Endothelial cell of umbilical vein (primary cell): Measurements from ENCODE around the gene NCAPG2.

Experiments
- CTCF ChIP-seq, 2 donors: IDR thresholded peaks; 1 replicate in 1 of 2; 2 replicates in 1 of 2; pipeline ENCODE4 v1.5.1; 2011; ENCODE audit warnings: low read length in 2 of 2, mild to moderate bottlenecking in 2 of 2, moderate library complexity in 2 of 2, control low read depth in 1 of 2, inconsistent platforms in 1 of 2, low read depth in 1 of 2; ENCODE audit not compliant: insufficient read depth in 1 of 2; ENCODE audit errors: extremely low read depth in 1 of 2
- MYC ChIP-seq: IDR thresholded peaks from one replicate; pipeline ENCODE4 v1.6.1; 2011; ENCODE audit warnings: mild to moderate bottlenecking, low read depth, low read length
- POLR2A ChIP-seq: IDR thresholded peaks from 2 replicates; pipeline ENCODE4 v1.6.1; 2012; ENCODE audit warnings: low read depth, mild to moderate bottlenecking, control low read depth, low read length
- POLR2AphosphoS5 ChIP-seq: IDR thresholded peaks from 2 replicates; pipeline ENCODE4 v1.6.1; 2012; ENCODE audit warnings: low read depth, mild to moderate bottlenecking, control low read depth, low read length, moderate library complexity; ENCODE audit not compliant: insufficient read depth

- no peak for TF ChIP-seq CTCF (IDR thresholded peaks at IDR 0.05; ENCODE audit: extremely low read depth in 1 of 2, insufficient read depth in 1 of 2, low read depth in 1 of 2, low read length in 2 of 2)
- no peak for TF ChIP-seq POLR2AphosphoS5
- TF ChIP-seq POLR2A: no peak
- no peak for TF ChIP-seq MYC
These were observed 47.1 kb upstream of the NCAPG2 start for GRCh38 chr7:158751751-158752150.
